ENCODE measurements around the gene LRRC8A. TPM values are rescaled to one million over a fixed set of nuclear protein-coding genes. Genes with fewer than 3 reads are reported as not detected.

The LRRC8A gene
- total and polyA plus RNA-seq, 2 experiments from 2014 or later, result 37.3 to 80.5 TPM

DNA sequence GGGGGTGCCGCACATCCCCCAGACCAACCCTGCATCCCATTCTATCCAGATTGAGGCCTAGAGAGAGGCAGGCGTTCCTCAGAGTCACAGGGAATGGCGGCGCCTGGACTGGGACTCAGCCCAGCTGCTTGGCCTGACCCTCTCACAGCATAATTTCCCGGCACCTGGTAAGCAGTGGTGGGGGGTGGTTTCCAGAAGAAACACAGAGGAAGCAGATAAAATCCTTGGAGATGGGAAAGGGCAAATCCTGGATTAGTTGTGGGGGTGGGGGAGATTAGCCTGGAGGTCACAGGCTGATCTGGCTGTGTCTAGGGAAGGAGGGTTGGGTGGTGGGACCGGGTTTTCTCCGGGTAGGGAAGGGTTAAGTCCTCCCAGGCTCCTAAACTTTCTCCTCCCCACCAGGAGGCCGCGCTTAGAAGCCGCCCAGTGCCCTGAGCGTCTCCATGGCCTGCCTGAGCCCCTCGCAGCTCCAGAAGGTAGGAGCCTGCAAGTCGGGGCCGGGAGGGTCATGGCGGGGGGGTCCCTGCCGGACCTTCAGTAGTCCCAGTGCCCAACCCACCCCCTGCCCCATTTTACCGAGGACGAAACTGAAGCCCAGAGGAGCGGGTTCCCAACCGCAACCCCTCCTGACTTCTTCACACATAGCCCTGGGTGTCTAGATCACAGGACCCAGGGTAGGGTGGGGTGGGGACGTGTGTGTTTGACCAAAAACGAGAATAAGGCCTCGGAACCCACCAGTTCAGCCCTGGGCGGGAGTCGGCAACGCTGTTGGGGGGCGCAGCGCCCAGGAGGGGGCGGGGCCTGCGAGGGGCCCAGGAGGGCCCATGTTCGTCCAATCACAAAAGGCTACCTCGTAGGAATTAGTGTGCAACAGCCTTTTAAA is 40.2 kb downstream of the LRRC8A start:
- Histone ChIP-seq H3K4me3 (peak overlapping the region; percentile 80), H3K27me3 (ENCODE audit: insufficient read depth) (no peaks in the 10 kb centered on the region), H3K79me2 (replicated peaks; ENCODE audit: insufficient read depth) (no peaks in the 10 kb centered on the region), H3K36me3 (ENCODE audit: insufficient read depth) (no peaks in the 10 kb centered on the region), H3F3A (replicated peaks; ENCODE audit: low read depth) (peaks cover 12% of the 10 kb centered on the region; the same call in 1 of the 2 replicates), H4K20me1 (replicated peaks; ENCODE audit: insufficient read depth) (no peaks in the 10 kb centered on the region), H2AFZ (peak overlapping the region; percentile 64), H3K9me2 (ENCODE audit: insufficient read depth) (no peaks in the 10 kb centered on the region), H3K4me1 (ENCODE audit: insufficient read depth) (peaks cover 9% of the 10 kb centered on the region), H3K4me2 (peak overlapping the region; percentile 88), H3K27ac (ENCODE audit: low read depth) (peak overlapping the region; percentile 95)
- peaks cover 16% of the 10 kb centered on the region for H3K27me3 Mint-ChIP-seq (ENCODE audit: insufficient read depth, low read depth, poor library complexity)
- H3K27ac Mint-ChIP-seq, result peak overlapping the region; percentile 93
- no peaks in the 10 kb centered on the region for H3K9me3 Mint-ChIP-seq
- ATAC-seq, result peak; percentile 90
- peak; percentile 92 for DNase-seq (ENCODE audit: low spot score)
- peaks cover 16% of the 10 kb centered on the region; the same call in 2 of the 3 replicates for H3K4me1 Mint-ChIP-seq
- H3K4me3 Mint-ChIP-seq, result peak overlapping the region; percentile 79
- H3K36me3 Mint-ChIP-seq (ENCODE audit: low read depth), result peaks cover 12% of the 10 kb centered on the region
- TF ChIP-seq POLR2AphosphoS5 (IDR thresholded peaks at IDR 0.05; ENCODE audit: low read depth) (peak; percentile 71), EZH2 (IDR thresholded peaks at IDR 0.05; ENCODE audit: low read depth, unreplicated experiment) (no peak), CTCF (conservative IDR thresholded peaks at IDR 0.05; ENCODE audit: low read depth in 2 of 2) (no peak), ETS1 (IDR thresholded peaks at IDR 0.05) (no peak)

DNA sequence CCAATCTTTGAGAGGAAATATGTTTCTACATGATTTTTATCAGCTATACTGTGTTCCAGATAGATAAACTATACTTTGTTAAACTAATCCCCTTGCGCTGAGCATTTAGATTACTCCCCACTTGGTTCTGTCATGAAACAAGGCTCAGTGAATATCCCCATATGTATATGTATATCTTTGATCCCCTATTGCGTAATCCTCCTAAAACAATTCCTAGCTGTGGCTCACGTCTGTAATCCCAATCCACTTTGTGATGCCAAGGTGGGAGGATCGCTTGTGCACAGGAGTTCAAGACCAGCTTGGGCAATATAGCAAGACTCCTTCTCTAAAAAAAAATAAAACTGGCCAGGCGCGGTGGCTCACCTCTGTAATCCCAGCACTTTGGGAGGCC is 41.6 kb downstream of the LRRC8A start:
- H3K79me2 ChIP-seq (replicated peaks; ENCODE audit: insufficient read depth), result no peaks in the 10 kb centered on the region
- DNase-seq (ENCODE audit: low spot score) (no peak), ATAC-seq (no peak)
- H3K27ac Mint-ChIP-seq, result no peak overlapping the region
- peaks cover 12% of the 10 kb centered on the region for H3K4me1 ChIP-seq (ENCODE audit: insufficient read depth)
- H3K36me3 ChIP-seq (ENCODE audit: insufficient read depth), result no peaks in the 10 kb centered on the region
- no peaks in the 10 kb centered on the region for H3K9me3 Mint-ChIP-seq
- H3K4me3 ChIP-seq, result no peak overlapping the region
- H3F3A ChIP-seq (replicated peaks; ENCODE audit: low read depth), result peaks cover 19% of the 10 kb centered on the region; the same call in 1 of the 2 replicates
- H3K36me3 Mint-ChIP-seq (ENCODE audit: low read depth), result no peaks in the 10 kb centered on the region
- no peak overlapping the region for H3K27ac ChIP-seq (ENCODE audit: low read depth)
- no peaks in the 10 kb centered on the region for H4K20me1 ChIP-seq (replicated peaks; ENCODE audit: insufficient read depth)
- no peak overlapping the region for H3K4me2 ChIP-seq
- H3K9me2 ChIP-seq (ENCODE audit: insufficient read depth), result no peaks in the 10 kb centered on the region
- H2AFZ ChIP-seq, result no peak overlapping the region
- H3K4me3 Mint-ChIP-seq, result 0 out of 3 replicates have a peak overlapping the region, but pooled peaks have one; percentile 29
- H3K27me3 Mint-ChIP-seq (ENCODE audit: insufficient read depth, low read depth, poor library complexity), result peaks cover 18% of the 10 kb centered on the region
- H3K27me3 ChIP-seq (ENCODE audit: insufficient read depth), result no peaks in the 10 kb centered on the region
- H3K4me1 Mint-ChIP-seq, result peaks cover 21% of the 10 kb centered on the region; the same call in 2 of the 3 replicates
- TF ChIP-seq, protein P1, sequence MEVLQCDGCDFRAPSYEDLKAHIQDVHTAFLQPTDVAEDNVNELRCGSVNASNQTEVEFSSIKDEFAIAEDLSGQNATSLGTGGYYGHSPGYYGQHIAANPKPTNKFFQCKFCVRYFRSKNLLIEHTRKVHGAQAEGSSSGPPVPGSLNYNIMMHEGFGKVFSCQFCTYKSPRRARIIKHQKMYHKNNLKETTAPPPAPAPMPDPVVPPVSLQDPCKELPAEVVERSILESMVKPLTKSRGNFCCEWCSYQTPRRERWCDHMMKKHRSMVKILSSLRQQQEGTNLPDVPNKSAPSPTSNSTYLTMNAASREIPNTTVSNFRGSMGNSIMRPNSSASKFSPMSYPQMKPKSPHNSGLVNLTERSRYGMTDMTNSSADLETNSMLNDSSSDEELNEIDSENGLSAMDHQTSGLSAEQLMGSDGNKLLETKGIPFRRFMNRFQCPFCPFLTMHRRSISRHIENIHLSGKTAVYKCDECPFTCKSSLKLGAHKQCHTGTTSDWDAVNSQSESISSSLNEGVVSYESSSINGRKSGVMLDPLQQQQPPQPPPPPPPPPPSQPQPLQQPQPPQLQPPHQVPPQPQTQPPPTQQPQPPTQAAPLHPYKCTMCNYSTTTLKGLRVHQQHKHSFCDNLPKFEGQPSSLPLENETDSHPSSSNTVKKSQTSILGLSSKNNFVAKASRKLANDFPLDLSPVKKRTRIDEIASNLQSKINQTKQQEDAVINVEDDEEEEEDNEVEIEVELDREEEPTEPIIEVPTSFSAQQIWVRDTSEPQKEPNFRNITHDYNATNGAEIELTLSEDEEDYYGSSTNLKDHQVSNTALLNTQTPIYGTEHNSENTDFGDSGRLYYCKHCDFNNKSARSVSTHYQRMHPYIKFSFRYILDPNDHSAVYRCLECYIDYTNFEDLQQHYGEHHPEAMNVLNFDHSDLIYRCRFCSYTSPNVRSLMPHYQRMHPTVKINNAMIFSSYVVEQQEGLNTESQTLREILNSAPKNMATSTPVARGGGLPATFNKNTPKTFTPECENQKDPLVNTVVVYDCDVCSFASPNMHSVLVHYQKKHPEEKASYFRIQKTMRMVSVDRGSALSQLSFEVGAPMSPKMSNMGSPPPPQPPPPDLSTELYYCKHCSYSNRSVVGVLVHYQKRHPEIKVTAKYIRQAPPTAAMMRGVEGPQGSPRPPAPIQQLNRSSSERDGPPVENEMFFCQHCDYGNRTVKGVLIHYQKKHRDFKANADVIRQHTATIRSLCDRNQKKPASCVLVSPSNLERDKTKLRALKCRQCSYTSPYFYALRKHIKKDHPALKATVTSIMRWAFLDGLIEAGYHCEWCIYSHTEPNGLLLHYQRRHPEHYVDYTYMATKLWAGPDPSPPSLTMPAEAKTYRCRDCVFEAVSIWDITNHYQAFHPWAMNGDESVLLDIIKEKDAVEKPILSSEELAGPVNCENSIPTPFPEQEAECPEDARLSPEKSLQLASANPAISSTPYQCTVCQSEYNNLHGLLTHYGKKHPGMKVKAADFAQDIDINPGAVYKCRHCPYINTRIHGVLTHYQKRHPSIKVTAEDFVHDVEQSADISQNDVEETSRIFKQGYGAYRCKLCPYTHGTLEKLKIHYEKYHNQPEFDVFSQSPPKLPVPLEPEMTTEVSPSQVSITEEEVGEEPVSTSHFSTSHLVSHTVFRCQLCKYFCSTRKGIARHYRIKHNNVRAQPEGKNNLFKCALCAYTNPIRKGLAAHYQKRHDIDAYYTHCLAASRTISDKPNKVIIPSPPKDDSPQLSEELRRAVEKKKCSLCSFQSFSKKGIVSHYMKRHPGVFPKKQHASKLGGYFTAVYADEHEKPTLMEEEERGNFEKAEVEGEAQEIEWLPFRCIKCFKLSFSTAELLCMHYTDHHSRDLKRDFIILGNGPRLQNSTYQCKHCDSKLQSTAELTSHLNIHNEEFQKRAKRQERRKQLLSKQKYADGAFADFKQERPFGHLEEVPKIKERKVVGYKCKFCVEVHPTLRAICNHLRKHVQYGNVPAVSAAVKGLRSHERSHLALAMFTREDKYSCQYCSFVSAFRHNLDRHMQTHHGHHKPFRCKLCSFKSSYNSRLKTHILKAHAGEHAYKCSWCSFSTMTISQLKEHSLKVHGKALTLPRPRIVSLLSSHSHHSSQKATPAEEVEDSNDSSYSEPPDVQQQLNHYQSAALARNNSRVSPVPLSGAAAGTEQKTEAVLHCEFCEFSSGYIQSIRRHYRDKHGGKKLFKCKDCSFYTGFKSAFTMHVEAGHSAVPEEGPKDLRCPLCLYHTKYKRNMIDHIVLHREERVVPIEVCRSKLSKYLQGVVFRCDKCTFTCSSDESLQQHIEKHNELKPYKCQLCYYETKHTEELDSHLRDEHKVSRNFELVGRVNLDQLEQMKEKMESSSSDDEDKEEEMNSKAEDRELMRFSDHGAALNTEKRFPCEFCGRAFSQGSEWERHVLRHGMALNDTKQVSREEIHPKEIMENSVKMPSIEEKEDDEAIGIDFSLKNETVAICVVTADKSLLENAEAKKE (CRISPR knock-in tag; IDR thresholded peaks at IDR 0.05), result no peak
- TF ChIP-seq NANOG (IDR thresholded peaks at IDR 0.05; ENCODE audit: borderline replicate concordance), result no peak
- TF ChIP-seq, protein P2, sequence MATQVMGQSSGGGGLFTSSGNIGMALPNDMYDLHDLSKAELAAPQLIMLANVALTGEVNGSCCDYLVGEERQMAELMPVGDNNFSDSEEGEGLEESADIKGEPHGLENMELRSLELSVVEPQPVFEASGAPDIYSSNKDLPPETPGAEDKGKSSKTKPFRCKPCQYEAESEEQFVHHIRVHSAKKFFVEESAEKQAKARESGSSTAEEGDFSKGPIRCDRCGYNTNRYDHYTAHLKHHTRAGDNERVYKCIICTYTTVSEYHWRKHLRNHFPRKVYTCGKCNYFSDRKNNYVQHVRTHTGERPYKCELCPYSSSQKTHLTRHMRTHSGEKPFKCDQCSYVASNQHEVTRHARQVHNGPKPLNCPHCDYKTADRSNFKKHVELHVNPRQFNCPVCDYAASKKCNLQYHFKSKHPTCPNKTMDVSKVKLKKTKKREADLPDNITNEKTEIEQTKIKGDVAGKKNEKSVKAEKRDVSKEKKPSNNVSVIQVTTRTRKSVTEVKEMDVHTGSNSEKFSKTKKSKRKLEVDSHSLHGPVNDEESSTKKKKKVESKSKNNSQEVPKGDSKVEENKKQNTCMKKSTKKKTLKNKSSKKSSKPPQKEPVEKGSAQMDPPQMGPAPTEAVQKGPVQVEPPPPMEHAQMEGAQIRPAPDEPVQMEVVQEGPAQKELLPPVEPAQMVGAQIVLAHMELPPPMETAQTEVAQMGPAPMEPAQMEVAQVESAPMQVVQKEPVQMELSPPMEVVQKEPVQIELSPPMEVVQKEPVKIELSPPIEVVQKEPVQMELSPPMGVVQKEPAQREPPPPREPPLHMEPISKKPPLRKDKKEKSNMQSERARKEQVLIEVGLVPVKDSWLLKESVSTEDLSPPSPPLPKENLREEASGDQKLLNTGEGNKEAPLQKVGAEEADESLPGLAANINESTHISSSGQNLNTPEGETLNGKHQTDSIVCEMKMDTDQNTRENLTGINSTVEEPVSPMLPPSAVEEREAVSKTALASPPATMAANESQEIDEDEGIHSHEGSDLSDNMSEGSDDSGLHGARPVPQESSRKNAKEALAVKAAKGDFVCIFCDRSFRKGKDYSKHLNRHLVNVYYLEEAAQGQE (IDR thresholded peaks at IDR 0.05; ENCODE audit: unreplicated experiment), result no peak
